H1 (cell line): ENCODE data around the gene MLNR.

ENCODE experiments used
- SP1 ChIP-seq: IDR thresholded peaks from 2 replicates; pipeline ENCODE4 v1.6.1; 2011; ENCODE audit warnings: low read depth, low read length
- TF ChIP-seq, protein P1 (sequence below), 3 experiments: IDR thresholded peaks; 1 replicate in 2 of 3; 2 replicates in 1 of 3; pipeline versions ENCODE4 v1.5.1 to v1.6.1; 2011; ENCODE audit warnings: low read length in 3 of 3, mild to moderate bottlenecking in 3 of 3, inconsistent platforms in 2 of 3, low read depth in 1 of 3, moderate library complexity in 1 of 3; ENCODE audit not compliant: insufficient read depth in 1 of 3; ENCODE audit errors: control extremely low read depth in 1 of 3

GRCh38 chr13:49221590-49221965 is 1.4 kb downstream of the MLNR start:
- TF ChIP-seq, protein P1, sequence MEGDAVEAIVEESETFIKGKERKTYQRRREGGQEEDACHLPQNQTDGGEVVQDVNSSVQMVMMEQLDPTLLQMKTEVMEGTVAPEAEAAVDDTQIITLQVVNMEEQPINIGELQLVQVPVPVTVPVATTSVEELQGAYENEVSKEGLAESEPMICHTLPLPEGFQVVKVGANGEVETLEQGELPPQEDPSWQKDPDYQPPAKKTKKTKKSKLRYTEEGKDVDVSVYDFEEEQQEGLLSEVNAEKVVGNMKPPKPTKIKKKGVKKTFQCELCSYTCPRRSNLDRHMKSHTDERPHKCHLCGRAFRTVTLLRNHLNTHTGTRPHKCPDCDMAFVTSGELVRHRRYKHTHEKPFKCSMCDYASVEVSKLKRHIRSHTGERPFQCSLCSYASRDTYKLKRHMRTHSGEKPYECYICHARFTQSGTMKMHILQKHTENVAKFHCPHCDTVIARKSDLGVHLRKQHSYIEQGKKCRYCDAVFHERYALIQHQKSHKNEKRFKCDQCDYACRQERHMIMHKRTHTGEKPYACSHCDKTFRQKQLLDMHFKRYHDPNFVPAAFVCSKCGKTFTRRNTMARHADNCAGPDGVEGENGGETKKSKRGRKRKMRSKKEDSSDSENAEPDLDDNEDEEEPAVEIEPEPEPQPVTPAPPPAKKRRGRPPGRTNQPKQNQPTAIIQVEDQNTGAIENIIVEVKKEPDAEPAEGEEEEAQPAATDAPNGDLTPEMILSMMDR (IDR thresholded peaks at IDR 0.05; ENCODE audit: control extremely low read depth in 1 of 3, insufficient read depth in 1 of 3, low read depth in 1 of 3, low read length in 3 of 3): no peak
- no peak for TF ChIP-seq SP1
